H1 (cell line): ENCODE measurements around the gene HDLBP. TPM values are rescaled to one million over a fixed set of nuclear protein-coding genes. Genes with fewer than 3 reads are reported as not detected.

Source experiments
- CTCF ChIA-PET: fragments of 300-600 bp; sonication (Branson Sonifier 250); formaldehyde crosslinking; loops from one replicate; lab custom pipeline; 2021; ENCODE audit not compliant: partially characterized antibody; lab: Charles Lee
- POLR2A ChIA-PET: fragments of 300-600 bp; sonication (Branson Sonifier 250); formaldehyde crosslinking; loops from one replicate; lab custom pipeline; 2021; ENCODE audit warnings: inconsistent platforms; ENCODE audit not compliant: partially characterized antibody; lab: Charles Lee
- DNase-seq, 2 experiments: peaks; one replicate each; pipeline versions ENCODE4 v3.0.0 to v3.0.0-alpha.2; 2010 to 2022; ENCODE audit warnings: low spot score in 2 of 2, low read depth in 1 of 2, mixed read lengths in 1 of 2
- FAIRE-seq: peaks from 2 replicates; lab custom pipeline; 2011; peaks lifted over from hg19 to GRCh38; lab: Jason Lieb, UNC
- H2AFZ ChIP-seq: 2 replicates; pipeline ENCODE4 v1.8.1; 2012; ENCODE audit warnings: low read length, inconsistent platforms
- H2AK5ac ChIP-seq: 2 replicates; pipeline ENCODE4 v1.6.1; 2013; ENCODE audit warnings: low read depth, low read length
- H2BK120ac ChIP-seq: replicated peaks from 2 replicates; pipeline ENCODE3; 2013; ENCODE audit warnings: low read depth, low read length, inconsistent platforms
- H2BK12ac ChIP-seq: 2 replicates; pipeline ENCODE4 v1.6.1; 2013; ENCODE audit warnings: low read depth, low read length
- H2BK15ac ChIP-seq: 2 replicates; pipeline ENCODE4 v1.6.1; 2013; ENCODE audit warnings: low read length
- H2BK20ac ChIP-seq: 2 replicates; pipeline ENCODE4 v1.6.1; 2013; ENCODE audit warnings: low read length
- H2BK5ac ChIP-seq: 2 replicates; pipeline ENCODE4 v1.6.1; 2013; ENCODE audit warnings: low read depth, low read length
- H3K14ac ChIP-seq: 2 replicates; pipeline ENCODE4 v1.6.1; 2013; ENCODE audit warnings: inconsistent platforms; ENCODE audit not compliant: insufficient read length
- H3K18ac ChIP-seq: 2 replicates; pipeline ENCODE4 v1.6.1; 2013; ENCODE audit warnings: low read length; ENCODE audit errors: extremely low read depth
- H3K23ac ChIP-seq: 2 replicates; pipeline ENCODE4 v1.6.1; 2013; ENCODE audit warnings: inconsistent platforms; ENCODE audit not compliant: insufficient read length
- H3K23me2 ChIP-seq: 2 replicates; pipeline ENCODE4 v1.6.1; 2013; ENCODE audit warnings: low read depth, low read length
- H3K27ac ChIP-seq: 2 replicates; pipeline ENCODE4 v1.6.1; 2011; ENCODE audit warnings: low read depth, low read length, inconsistent platforms
- H3K27me3 ChIP-seq, 4 experiments: replicated peaks in 1 of 4; 1 replicate in 1 of 4; 2 replicates in 3 of 4; pipeline versions ENCODE4 v1.6.1 to v1.8.1; 2011 to 2013; ENCODE audit warnings: low read length in 3 of 4, mild to moderate bottlenecking in 3 of 4, inconsistent platforms in 2 of 4, mixed read lengths in 2 of 4, moderate library complexity in 1 of 4; ENCODE audit not compliant: control insufficient read depth in 3 of 4, insufficient read depth in 3 of 4; ENCODE audit errors: extremely low read depth in 1 of 4
- H3K36me3 ChIP-seq, 4 experiments: 2 replicates each; pipeline versions ENCODE4 v1.6.1 to v1.8.1; 2011 to 2013; ENCODE audit warnings: mild to moderate bottlenecking in 4 of 4, low read length in 3 of 4, moderate library complexity in 2 of 4, control low read depth in 1 of 4, inconsistent platforms in 1 of 4; ENCODE audit not compliant: insufficient read depth in 4 of 4, control insufficient read depth in 2 of 4
- H3K4ac ChIP-seq: replicated peaks from 2 replicates; pipeline ENCODE3; 2013; ENCODE audit warnings: low read length, low read depth, mixed read lengths, inconsistent platforms; ENCODE audit not compliant: insufficient read length
- H3K4me1 ChIP-seq, 4 experiments: replicated peaks in 1 of 4; 1 replicate in 1 of 4; 2 replicates in 3 of 4; pipeline versions ENCODE4 v1.6.1 to v1.8.1; 2011 to 2013; ENCODE audit warnings: low read length in 3 of 4, inconsistent platforms in 2 of 4, mixed read lengths in 1 of 4; ENCODE audit not compliant: insufficient read depth in 4 of 4, control insufficient read depth in 3 of 4
- H3K4me2 ChIP-seq, 2 experiments: 2 replicates each; pipeline versions ENCODE4 v1.6.1 to v1.8.1; 2011 to 2013; ENCODE audit warnings: low read depth in 2 of 2, low read length in 2 of 2, control low read depth in 1 of 2, inconsistent platforms in 1 of 2, mild to moderate bottlenecking in 1 of 2; ENCODE audit not compliant: insufficient read depth in 1 of 2
- H3K4me3 ChIP-seq, 4 experiments: fragments of 200-600, 300-600 bp in 1 of 4; sonication (generic), shearing (Covaris generic), sonication (Bioruptor Twin) in 1 of 4; 2 replicates each; pipeline versions ENCODE4 v1.5.1 to v1.8.1; 2011 to 2016; ENCODE audit warnings: low read length in 4 of 4, low read depth in 3 of 4, control low read depth in 2 of 4, inconsistent platforms in 2 of 4, mild to moderate bottlenecking in 2 of 4, mixed read lengths in 1 of 4, moderate library complexity in 1 of 4; ENCODE audit not compliant: insufficient read depth in 2 of 4; ENCODE audit errors: extremely low read depth in 1 of 4
- H3K56ac ChIP-seq: replicated peaks from 2 replicates; pipeline ENCODE3; 2013; ENCODE audit warnings: low read depth, mild to moderate bottlenecking, mixed read lengths, low read length, inconsistent platforms; ENCODE audit not compliant: insufficient read length
- H3K79me1 ChIP-seq: 2 replicates; pipeline ENCODE4 v1.6.1; 2013; ENCODE audit warnings: low read depth, low read length, control low read depth
- H3K79me2 ChIP-seq, 2 experiments: 2 replicates each; pipeline versions ENCODE4 v1.6.1 to v1.8.1; 2012 to 2013; ENCODE audit warnings: low read length in 2 of 2, mild to moderate bottlenecking in 2 of 2, inconsistent platforms in 1 of 2; ENCODE audit not compliant: insufficient read depth in 2 of 2, control insufficient read depth in 1 of 2
- H3K9ac ChIP-seq, 4 experiments: replicated peaks in 1 of 4; 1 replicate in 1 of 4; 2 replicates in 3 of 4; pipeline versions ENCODE4 v1.6.1 to v1.8.1; 2011 to 2013; ENCODE audit warnings: low read depth in 3 of 4, low read length in 3 of 4, control low read depth in 2 of 4, mild to moderate bottlenecking in 2 of 4, moderate library complexity in 2 of 4, inconsistent platforms in 1 of 4; ENCODE audit errors: extremely low read depth in 1 of 4
- H3K9me3 ChIP-seq, 2 experiments: 2 replicates each; pipeline versions ENCODE4 v1.6.1 to v1.8.1; 2012 to 2013; ENCODE audit warnings: mild to moderate bottlenecking in 2 of 2, moderate library complexity in 2 of 2, control low read depth in 1 of 2, inconsistent platforms in 1 of 2, low read depth in 1 of 2, low read length in 1 of 2, mixed read lengths in 1 of 2; ENCODE audit not compliant: insufficient read depth in 2 of 2
- H4K20me1 ChIP-seq, 2 experiments: replicated peaks in 1 of 2; 2 replicates each; pipeline versions ENCODE3 to v1.8.1; 2011 to 2013; ENCODE audit warnings: inconsistent platforms in 2 of 2, low read length in 2 of 2, mild to moderate bottlenecking in 1 of 2; ENCODE audit not compliant: insufficient read depth in 2 of 2, control insufficient read depth in 1 of 2
- H4K5ac ChIP-seq: 2 replicates; pipeline ENCODE4 v1.6.1; 2013; ENCODE audit warnings: low read length, low read depth, mixed read lengths, inconsistent platforms; ENCODE audit not compliant: insufficient read length
- H4K8ac ChIP-seq: 2 replicates; pipeline ENCODE4 v1.8.0; 2013; ENCODE audit warnings: mild to moderate bottlenecking, moderate library complexity, low read length, inconsistent platforms; ENCODE audit not compliant: insufficient read depth; ENCODE audit errors: extremely low read depth
- H4K91ac ChIP-seq: replicated peaks from 2 replicates; pipeline ENCODE3; 2013; ENCODE audit warnings: low read length, mixed read lengths, inconsistent platforms; ENCODE audit not compliant: insufficient read length
- CEBPB ChIP-seq: IDR thresholded peaks from 2 replicates; pipeline ENCODE4 v1.6.1; 2012; ENCODE audit warnings: low read depth, low read length
- KDM1A ChIP-seq: fragments of 200-600, 300-600 bp; sonication (generic); IDR thresholded peaks from 2 replicates; pipeline ENCODE4 v1.7.1; 2016; ENCODE audit warnings: mild to moderate bottlenecking, low read length, borderline replicate concordance
- KDM4A ChIP-seq: IDR thresholded peaks from one replicate; pipeline ENCODE4 v1.7.1; 2012; ENCODE audit warnings: low read depth, mild to moderate bottlenecking, moderate library complexity, low read length, inconsistent platforms; ENCODE audit not compliant: severe bottlenecking
- MAFK ChIP-seq: IDR thresholded peaks from 2 replicates; pipeline ENCODE4 v1.6.1; 2012; ENCODE audit warnings: low read depth, mild to moderate bottlenecking, improper control_type of control experiment, low read length
- SIRT6 ChIP-seq: IDR thresholded peaks from one replicate; pipeline ENCODE4 v1.7.1; 2012; ENCODE audit warnings: low read length, inconsistent platforms
- SP1 ChIP-seq: IDR thresholded peaks from 2 replicates; pipeline ENCODE4 v1.6.1; 2011; ENCODE audit warnings: low read depth, low read length
- TAF1 ChIP-seq: IDR thresholded peaks from 2 replicates; pipeline ENCODE4 v1.6.1; 2011; ENCODE audit warnings: mild to moderate bottlenecking, low read depth, low read length
- YY1 ChIP-seq: IDR thresholded peaks from 2 replicates; pipeline ENCODE4 v1.6.1; 2011; ENCODE audit warnings: low read depth, mild to moderate bottlenecking, low read length
- WGBS, 2 experiments: shearing (Covaris generic) in 1 of 2; methylation state at CpG; one replicate each; pipeline versions ENCODE4 v1.1.6 to v1.1.7; 2013 to 2015; ENCODE audit warnings: low lambda C conversion rate in 2 of 2, mixed read lengths in 2 of 2, inconsistent platforms in 1 of 2, low coverage in 1 of 2, missing lambda C conversion rate in 1 of 2; ENCODE audit not compliant: insufficient replicate concordance in 2 of 2, insufficient coverage in 1 of 2, insufficient read length in 1 of 2; ENCODE audit errors: extremely low coverage in 1 of 2, missing lambda C conversion rate in 1 of 2; 5-methylcytosine and 5-hydroxymethylcytosine counted together
- polyA plus RNA-seq, 7 experiments: library from polyadenylated mRNA; depleted of rRNA in 3 of 7; stranded (reverse) in 5 of 7; unstranded in 2 of 7; fragments of >200 nt in 5 of 7; fragments of 200-250 nt in 2 of 7; gene quantifications; 1 replicate in 5 of 7; 2 replicates in 1 of 7; 4 replicates in 1 of 7; pipeline versions ENCODE4 v1.2.1 to v1.2.3, GENCODE V29; 2011 to 2013; ENCODE audit warnings: missing spikeins in 2 of 7, mixed read lengths in 2 of 7
- total RNA-seq: library from RNA; stranded (reverse); fragmentation: NEBNext Ultra II Directional; extraction: Animal tissue kit (Norgen Biotek cat#: 25700); gene quantifications from 2 replicates; pipeline ENCODE4 v1.2.1, GENCODE V29; 2021

The HDLBP gene
- total and polyA plus RNA-seq, 2 of the 8 experiments (the other 6 are each of a cell fraction or from before 2014, with no cell fraction given) = 185 to 360 TPM

GRCh38 chr2:241177526-241178334 is 137.7 kb downstream of the HDLBP start:
- no peak overlapping the region for H2BK5ac ChIP-seq
- no peak overlapping the region for H3K4ac ChIP-seq
- no peaks in the 10 kb centered on the region for H3K23me2 ChIP-seq
- no peaks in the 10 kb centered on the region for H3K79me2 ChIP-seq
- H3K27ac ChIP-seq = no peak overlapping the region
- H3K4me2 ChIP-seq = no peak overlapping the region
- ChIA-PET POLR2A (interaction anchor here (1.0 kb wide), 1 partner anchor 9 kb away, joined by 5 read pairs; no protein-coding TSS in a partner anchor), CTCF (interaction anchor here (0.7 to 1.6 kb wide), 2 partner anchors 20 to 21 kb away, joined by 3 read pairs; no protein-coding TSS in a partner anchor)
- H4K91ac ChIP-seq = no peak overlapping the region
- FAIRE-seq = no peak
- H2AFZ ChIP-seq = no peak overlapping the region
- H2AK5ac ChIP-seq = no peak overlapping the region
- 92% methylated on average over 12 of the region's 12 CpGs; no CpG with 5 or more reads in 1 of the 2 experiments for WGBS, 2 experiments
- H3K23ac ChIP-seq = no peak overlapping the region
- H3K36me3 ChIP-seq = no peaks in the 10 kb centered on the region
- H4K5ac ChIP-seq = no peak overlapping the region
- H3K9ac ChIP-seq = no peak overlapping the region
- H3K14ac ChIP-seq = no peak overlapping the region
- no peaks in the 10 kb centered on the region for H3K4me1 ChIP-seq
- no peak overlapping the region for H3K4me3 ChIP-seq
- H3K79me1 ChIP-seq = no peaks in the 10 kb centered on the region
- H2BK12ac ChIP-seq = no peak overlapping the region
- no peak for DNase-seq
- no peak overlapping the region for H3K18ac ChIP-seq
- no peak overlapping the region for H2BK120ac ChIP-seq
- H2BK15ac ChIP-seq = no peak overlapping the region
- no peak overlapping the region for H3K56ac ChIP-seq
- no peak overlapping the region for H4K8ac ChIP-seq
- H2BK20ac ChIP-seq = no peak overlapping the region
- H4K20me1 ChIP-seq = peaks cover 0 to 1% of the 10 kb centered on the region in 2 experiments
- H3K27me3 ChIP-seq = no peaks in the 10 kb centered on the region
- H3K9me3 ChIP-seq = no peaks in the 10 kb centered on the region
- TF ChIP-seq TAF1 (no peak), KDM1A (no peak), SIRT6 (no peak), CEBPB (no peak), KDM4A (no peak), SP1 (no peak), YY1 (no peak), MAFK (no peak)
